Embryonic facial prominence (tissue), 1 donor: Measurements from ENCODE around the gene RPGRIP1.
"Not testable (repeated sequence)": the region's sequence is repeated elsewhere in the genome, so short reads cannot be mapped to it uniquely, and the experiment has no call there.

Experiments used
- DNase-seq: peaks from one replicate; pipeline ENCODE4 v3.0.0-alpha.2; 2016; ENCODE audit errors: extremely low spot score

RPGRIP1 gene

DNA sequence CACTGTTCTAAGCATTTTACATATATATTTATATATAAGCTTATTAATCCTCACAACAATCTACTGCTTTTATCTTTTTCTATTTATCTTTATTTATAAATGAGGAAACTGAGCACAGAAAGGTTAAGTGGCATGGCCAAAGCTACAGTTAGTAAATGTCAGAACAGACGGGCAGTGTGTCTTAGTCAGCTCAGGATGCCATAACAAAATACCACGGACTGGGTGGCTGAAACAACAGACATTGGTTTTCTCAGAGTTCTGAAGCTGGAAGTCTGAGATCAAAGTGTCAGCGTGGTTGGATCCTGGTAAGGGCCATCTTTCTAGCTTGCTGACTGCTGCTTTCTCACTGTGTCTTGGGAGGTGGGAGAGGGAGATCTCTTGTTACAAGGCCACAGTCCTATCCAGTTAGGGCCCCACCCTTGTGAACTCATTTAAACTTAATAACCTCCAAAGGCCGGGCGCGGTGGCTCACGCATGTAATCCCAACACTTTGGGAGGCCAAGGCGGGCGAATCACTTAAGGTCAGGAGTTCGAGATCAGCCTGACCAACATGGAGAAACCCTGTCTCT, 19.8 kb downstream of the RPGRIP1 start:
- DNase-seq: no peak

DNA sequence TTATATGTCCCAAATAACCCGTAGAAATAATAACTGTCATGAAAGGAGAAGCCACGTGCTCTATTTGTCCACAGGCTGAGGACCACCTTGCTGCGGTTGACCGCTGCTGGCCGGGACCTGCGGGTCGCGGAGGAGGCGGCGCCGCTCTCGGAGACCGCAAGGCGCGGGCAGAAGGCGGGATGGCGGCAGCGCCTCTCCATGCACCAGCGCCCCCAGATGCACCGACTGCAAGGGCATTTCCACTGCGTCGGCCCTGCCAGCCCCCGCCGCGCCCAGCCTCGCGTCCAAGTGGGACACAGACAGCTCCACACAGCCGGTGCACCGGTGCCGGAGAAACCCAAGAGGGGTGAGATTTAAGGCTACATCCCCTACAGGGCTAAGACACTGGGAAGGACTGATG, 21.0 kb downstream of the RPGRIP1 start:
- DNase-seq: no peak

DNA sequence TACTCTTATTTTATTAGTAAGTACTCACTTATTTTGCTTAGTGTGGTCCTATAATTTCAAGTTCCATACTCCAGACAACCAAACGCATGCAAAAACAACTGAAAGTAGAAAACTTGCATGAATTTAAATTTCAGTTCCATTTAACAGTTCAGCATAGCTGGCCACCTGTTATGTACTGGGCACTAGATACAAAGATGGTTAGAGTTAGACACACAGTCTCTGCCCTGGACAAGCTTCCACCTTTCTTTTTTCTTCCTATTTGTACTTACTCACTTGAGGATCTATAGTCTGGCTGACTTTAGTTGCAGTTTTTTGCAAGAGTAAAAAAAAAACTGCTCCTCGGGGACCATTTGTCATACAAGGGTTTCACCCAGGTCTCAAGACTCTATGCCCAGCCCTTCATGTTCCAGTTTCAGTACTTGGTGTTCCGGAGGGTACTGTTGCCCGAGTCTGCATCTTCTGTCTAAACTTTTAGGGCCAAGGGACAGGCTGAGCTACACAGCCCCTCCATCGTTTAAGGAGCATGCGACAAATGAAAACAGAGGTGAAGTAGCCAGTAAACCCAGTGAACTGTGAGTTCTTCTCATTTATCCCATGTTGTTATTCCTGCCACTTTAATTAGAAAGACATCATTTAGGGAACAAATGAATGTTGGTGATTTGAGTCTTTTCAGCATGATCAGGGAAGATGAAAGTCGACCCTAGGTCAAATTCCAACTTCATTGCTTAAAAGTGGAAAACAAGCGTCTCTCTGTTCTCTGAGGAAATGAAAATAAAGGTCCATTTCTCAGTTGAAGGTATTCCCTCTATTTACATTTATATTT, 22.3 kb downstream of the RPGRIP1 start:
- DNase-seq: no peak

GRCh38 chr14:21302836-21303140, 22.9 kb downstream of the RPGRIP1 start:
- not testable (repeated sequence) for DNase-seq

DNA sequence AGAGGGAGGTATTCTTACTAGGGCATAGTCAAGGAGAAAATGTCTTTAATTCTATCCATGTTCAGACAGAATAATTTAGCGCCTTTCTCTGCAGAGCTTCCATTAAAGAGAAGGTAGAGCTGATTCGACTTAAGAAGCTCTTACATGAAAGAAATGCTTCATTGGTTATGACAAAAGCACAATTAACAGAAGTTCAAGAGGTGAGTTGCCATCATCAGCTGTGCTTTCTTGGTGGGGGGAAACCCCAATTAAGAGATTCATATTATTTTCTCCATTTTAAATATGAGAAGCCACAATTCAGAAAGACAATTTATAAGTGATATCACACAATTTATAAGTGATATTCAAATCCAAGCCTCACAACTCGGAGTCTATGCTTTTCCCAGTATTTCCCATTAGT, 27.8 kb downstream of the RPGRIP1 start:
- no peak for DNase-seq

GRCh38 chr14:21308132-21308478, 28.2 kb downstream of the RPGRIP1 start:
- no peak for DNase-seq

- DNase-seq: peak; percentile 39
Observed at GRCh38 chr14:21308479-21309237, 28.8 kb downstream of the RPGRIP1 start.

DNA sequence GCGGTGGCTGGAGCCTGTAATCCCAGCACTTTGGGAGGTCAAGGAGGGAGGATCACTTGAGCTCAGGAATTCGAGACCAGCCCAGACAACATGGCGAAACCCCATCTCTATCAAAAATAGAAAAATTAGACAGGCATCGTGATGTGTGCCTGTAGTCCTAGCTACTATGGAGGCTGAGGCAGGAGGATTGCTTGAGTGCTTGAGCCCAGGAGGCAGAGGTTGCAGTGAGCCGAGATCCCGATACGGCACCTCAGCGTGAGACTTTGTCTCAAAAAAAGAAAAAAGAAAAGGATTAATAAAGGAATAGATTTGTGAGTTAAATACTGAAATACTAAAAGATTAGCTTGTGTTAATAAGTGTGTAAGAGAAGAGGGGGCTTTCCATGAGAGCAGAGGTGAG, 29.4 kb downstream of the RPGRIP1 start:
- no peak for DNase-seq

DNA sequence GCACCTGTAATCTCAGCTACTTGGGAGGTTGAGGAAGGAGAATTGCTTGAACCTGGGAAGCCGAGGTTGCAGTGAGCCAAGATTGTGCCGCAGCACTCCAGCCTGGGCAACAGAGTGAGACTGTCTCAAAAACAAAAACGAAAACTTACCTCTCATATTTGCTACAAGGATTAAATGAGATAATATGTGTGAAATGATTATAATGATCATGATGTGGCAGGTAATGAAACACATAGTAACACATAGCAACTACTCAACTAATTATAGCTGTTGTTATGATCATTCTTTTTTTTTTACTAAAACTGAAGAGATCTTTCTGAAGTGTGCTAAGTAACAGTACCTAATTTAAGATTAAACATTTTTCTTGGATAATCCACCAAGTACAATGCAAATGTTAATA, 30.1 kb downstream of the RPGRIP1 start:
- DNase-seq: no peak

- no peak for DNase-seq
Observed at GRCh38 chr14:21311614-21312013, 31.7 kb downstream of the RPGRIP1 start.

- DNase-seq: no peak
Observed at GRCh38 chr14:21313512-21313911, 33.6 kb downstream of the RPGRIP1 start.

GRCh38 chr14:21317398-21317797, 37.5 kb downstream of the RPGRIP1 start:
- DNase-seq: no peak

DNA sequence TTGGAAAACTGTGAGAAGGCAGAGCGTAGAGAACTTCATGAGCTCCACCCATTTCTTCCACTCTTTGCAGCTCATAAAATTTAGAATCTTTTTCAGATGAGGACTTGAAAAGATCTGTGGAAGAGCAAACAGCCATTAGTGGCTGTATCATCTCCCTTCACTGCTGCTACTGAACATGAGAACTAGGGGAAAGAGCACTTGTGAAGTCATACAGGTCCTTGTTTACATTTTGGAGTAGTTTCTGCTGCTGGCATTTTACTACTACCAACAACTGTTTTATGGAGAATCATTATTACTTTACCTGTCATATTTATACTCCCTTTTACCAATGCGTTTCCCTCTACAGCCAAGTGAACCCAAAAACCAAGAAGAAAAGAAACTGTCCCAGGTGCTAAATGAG, 41.0 kb downstream of the RPGRIP1 start:
- DNase-seq: no peak

DNA sequence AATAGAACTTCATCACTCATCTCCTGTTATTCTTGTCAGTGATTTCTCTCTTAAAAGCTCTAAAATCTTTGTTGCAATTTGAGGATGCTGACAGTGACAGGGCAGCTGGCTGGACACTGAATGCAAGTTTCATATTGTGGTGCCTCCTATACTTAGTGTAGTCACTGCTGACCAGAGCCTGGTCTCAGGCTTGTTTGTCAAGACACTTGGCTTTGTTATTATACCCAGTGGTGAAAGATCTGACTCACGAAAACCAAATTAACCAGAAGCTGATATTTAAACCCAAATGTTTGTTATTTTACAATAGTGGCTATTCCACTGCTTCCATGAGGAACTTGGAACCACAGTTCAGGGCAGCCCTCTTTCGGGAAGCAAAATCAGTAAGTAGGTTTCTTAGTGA, 42.8 kb downstream of the RPGRIP1 start:
- no peak for DNase-seq

DNA sequence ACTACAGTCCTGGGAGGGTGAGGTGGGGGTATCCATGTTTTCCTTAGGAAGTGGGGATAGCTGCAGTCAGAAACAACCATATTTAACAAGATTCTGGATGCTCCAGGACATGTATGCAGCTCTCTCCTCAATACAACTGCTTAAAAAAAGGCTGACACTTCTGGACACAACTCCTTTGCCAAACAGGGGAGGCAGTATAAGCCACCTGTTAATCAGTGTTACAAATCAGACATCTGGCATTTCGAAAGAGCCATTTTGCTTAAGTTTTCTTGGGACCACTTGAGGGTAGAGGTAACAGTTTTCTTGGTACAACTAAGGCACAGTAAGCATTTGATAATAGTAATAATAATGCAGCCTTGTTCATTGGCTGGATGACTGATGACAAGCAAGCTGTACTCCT, 47.1 kb downstream of the RPGRIP1 start:
- no peak for DNase-seq
